ENCODE results near the gene PRR11. TPM values are rescaled to one million over a fixed set of nuclear protein-coding genes. Genes with fewer than 3 reads are reported as not detected.
"Not testable (repeated sequence)": the region's sequence is repeated elsewhere in the genome, so short reads cannot be mapped to it uniquely, and the experiment has no call there.

PRR11 gene
- total RNA-seq, 1 experiment from 2014 or later, result 77.8 TPM

- Histone ChIP-seq H3K4me1 (no peaks in the 10 kb centered on the region), H3K36me3 (peaks cover 48% of the 10 kb centered on the region), H3K27me3 (no peaks in the 10 kb centered on the region), H3K4me3 (no peak overlapping the region), H3K27ac (no peak overlapping the region), H3K9me3 (replicated peaks) (no peaks in the 10 kb centered on the region)
- DNase-seq, result no peak
Observed at GRCh38 chr17:59172436-59173004, 17.0 kb downstream of the PRR11 start.

DNA sequence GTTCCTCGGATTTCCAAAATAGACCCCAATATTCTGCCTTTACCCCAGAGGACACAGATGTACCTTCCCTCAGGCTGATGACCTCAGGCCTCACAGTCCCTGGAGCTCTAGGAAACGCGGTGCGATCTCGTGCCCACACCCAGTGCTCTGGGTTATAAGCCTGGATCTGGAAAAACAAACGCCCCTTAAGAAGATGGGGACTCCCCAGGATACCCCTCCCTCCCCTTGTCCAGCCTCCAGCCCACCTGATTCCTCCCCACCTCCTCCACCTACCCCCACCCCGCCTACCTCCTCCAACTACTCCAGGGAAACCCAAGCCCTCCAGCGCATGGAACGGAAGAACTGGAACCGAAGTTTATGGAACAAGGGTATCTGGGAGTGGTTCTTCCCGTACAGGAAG lies 19.1 kb downstream of the PRR11 start:
- Histone ChIP-seq H3K27me3 (no peaks in the 10 kb centered on the region), H3K27ac (no peak overlapping the region), H3K4me1 (no peaks in the 10 kb centered on the region), H3K36me3 (peaks cover 42% of the 10 kb centered on the region), H3K9me3 (replicated peaks) (no peaks in the 10 kb centered on the region), H3K4me3 (no peak overlapping the region)
- DNase-seq, result no peak

DNA sequence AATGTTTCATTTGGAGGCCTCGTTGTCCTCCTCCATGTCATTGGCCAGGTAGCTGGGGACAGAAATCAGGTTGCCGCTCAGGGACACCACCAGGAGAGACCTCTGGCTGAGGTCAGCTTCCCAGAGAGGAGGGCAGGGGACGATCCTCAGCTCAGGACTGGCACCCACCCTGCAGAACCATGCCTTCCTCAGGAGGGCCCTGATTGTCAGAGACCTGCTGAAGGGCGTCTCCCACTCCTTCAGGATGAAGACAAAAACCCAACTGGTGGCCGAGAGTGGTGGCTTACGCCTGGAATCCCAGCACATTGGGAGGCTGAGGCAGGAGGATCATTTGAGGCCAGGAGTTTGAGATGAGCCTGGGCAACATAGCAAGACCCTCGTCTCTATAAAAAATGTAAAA lies 19.5 kb downstream of the PRR11 start:
- Histone ChIP-seq H3K27me3 (no peaks in the 10 kb centered on the region), H3K4me1 (no peaks in the 10 kb centered on the region), H3K4me3 (no peak overlapping the region), H3K27ac (no peak overlapping the region), H3K36me3 (peaks cover 39% of the 10 kb centered on the region), H3K9me3 (replicated peaks) (no peaks in the 10 kb centered on the region)
- DNase-seq, result no peak

GRCh38 chr17:59178266-59178985 lies 22.9 kb downstream of the PRR11 start:
- no peak overlapping the region for H3K4me3 ChIP-seq
- H3K4me1 ChIP-seq, result no peaks in the 10 kb centered on the region
- peaks cover 8% of the 10 kb centered on the region for H3K36me3 ChIP-seq
- no peaks in the 10 kb centered on the region for H3K27me3 ChIP-seq
- DNase-seq, result no peak
- H3K27ac ChIP-seq, result no peak overlapping the region
- no peaks in the 10 kb centered on the region for H3K9me3 ChIP-seq (replicated peaks)

GRCh38 chr17:59179601-59180000 lies 24.1 kb downstream of the PRR11 start:
- H3K4me3 ChIP-seq; H3K27ac ChIP-seq; H3K9me3 ChIP-seq (replicated peaks); H3K36me3 ChIP-seq; DNase-seq; H3K4me1 ChIP-seq; H3K27me3 ChIP-seq: not testable (repeated sequence)

GRCh38 chr17:59180626-59181025 lies 25.1 kb downstream of the PRR11 start:
- no peak for DNase-seq
- no peak overlapping the region for H3K27ac ChIP-seq
- peaks cover 7% of the 10 kb centered on the region for H3K36me3 ChIP-seq
- H3K4me1 ChIP-seq, result no peaks in the 10 kb centered on the region
- no peaks in the 10 kb centered on the region for H3K9me3 ChIP-seq (replicated peaks)
- H3K4me3 ChIP-seq, result no peak overlapping the region
- H3K27me3 ChIP-seq, result no peaks in the 10 kb centered on the region

- no peak overlapping the region for H3K4me3 ChIP-seq
- no peaks in the 10 kb centered on the region for H3K27me3 ChIP-seq
- no peaks in the 10 kb centered on the region for H3K4me1 ChIP-seq
- H3K36me3 ChIP-seq, result peaks cover 13% of the 10 kb centered on the region
- no peak overlapping the region for H3K27ac ChIP-seq
- no peak for DNase-seq
- H3K9me3 ChIP-seq (replicated peaks), result no peaks in the 10 kb centered on the region
Observed at GRCh38 chr17:59181481-59181880, 25.9 kb downstream of the PRR11 start.

- Histone ChIP-seq H3K27me3 (no peaks in the 10 kb centered on the region), H3K4me1 (no peaks in the 10 kb centered on the region), H3K4me3 (no peak overlapping the region), H3K36me3 (peaks cover 30% of the 10 kb centered on the region), H3K9me3 (replicated peaks) (no peaks in the 10 kb centered on the region), H3K27ac (no peak overlapping the region)
- no peak for DNase-seq
Observed at GRCh38 chr17:59185997-59186396, 30.5 kb downstream of the PRR11 start.

GRCh38 chr17:59186850-59187249 lies 31.3 kb downstream of the PRR11 start:
- H3K9me3 ChIP-seq (replicated peaks), result no peaks in the 10 kb centered on the region
- H3K27ac ChIP-seq, result no peak overlapping the region
- DNase-seq, result no peak
- no peaks in the 10 kb centered on the region for H3K4me1 ChIP-seq
- H3K27me3 ChIP-seq, result no peaks in the 10 kb centered on the region
- H3K36me3 ChIP-seq, result peaks cover 35% of the 10 kb centered on the region
- H3K4me3 ChIP-seq, result no peak overlapping the region

DNA sequence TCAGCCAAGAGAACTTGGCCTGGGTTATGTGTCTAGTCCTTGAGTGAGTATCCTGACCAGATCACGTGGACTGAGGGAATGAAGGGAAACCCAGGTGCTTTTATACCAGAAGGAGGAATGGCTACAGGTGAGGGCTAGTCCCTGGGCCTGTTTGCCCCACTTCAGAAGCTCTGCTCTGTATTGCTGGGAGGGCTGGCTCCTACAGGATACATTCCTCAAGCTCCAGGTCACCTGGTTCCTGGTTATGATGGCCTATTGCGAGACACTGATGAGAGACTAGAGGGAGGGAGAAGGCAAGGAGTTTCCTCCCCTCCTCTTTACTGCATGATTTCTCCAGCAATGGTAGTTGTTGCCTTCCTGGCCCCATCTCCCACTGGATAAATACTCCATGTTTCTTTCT lies 35.3 kb downstream of the PRR11 start:
- no peak for DNase-seq
- H3K9me3 ChIP-seq (replicated peaks), result no peaks in the 10 kb centered on the region
- H3K36me3 ChIP-seq, result peaks cover 48% of the 10 kb centered on the region

DNA sequence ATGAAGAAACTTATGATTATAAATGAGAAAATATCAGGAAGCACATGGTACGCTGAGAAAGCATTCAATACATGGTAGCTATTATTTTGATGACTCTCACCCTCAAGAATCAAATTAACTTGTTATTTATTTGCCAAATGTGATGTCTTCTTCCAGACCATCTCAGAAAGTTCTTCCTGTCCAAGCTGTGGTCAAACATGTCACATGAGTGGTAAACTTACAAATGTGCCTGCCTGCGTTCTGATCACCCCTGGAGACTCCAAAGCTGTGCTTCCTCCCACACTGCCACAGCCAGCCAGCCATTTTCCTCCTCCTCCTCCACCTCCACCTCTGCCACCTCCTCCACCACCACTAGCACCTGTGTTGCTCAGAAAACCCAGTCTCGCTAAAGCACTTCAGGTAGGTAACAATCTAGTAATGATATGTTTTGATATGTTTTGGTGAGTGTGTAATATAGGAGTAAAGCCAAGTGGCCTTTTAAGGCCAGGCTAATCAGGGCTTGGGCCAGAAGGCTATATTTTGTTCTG lies 37.9 kb downstream of the PRR11 start:
- Histone ChIP-seq H3K36me3 (peaks cover 51% of the 10 kb centered on the region), H3K4me1 (no peaks in the 10 kb centered on the region), H3K4me3 (no peak overlapping the region), H3K27me3 (no peaks in the 10 kb centered on the region), H3K27ac (no peak overlapping the region), H3K9me3 (replicated peaks) (no peaks in the 10 kb centered on the region)
- DNase-seq, result no peak

More for the DNA sequence above, 35.3 kb downstream of the PRR11 start:
- H3K27ac ChIP-seq, result no peak overlapping the region
- H3K4me3 ChIP-seq, result no peak overlapping the region
- no peaks in the 10 kb centered on the region for H3K27me3 ChIP-seq
- H3K4me1 ChIP-seq, result no peaks in the 10 kb centered on the region

GRCh38 chr17:59199398-59199797 lies 43.9 kb downstream of the PRR11 start:
- Histone ChIP-seq H3K9me3 (replicated peaks) (no peaks in the 10 kb centered on the region), H3K4me3 (no peak overlapping the region), H3K4me1 (no peaks in the 10 kb centered on the region), H3K27me3 (no peaks in the 10 kb centered on the region), H3K27ac (no peak overlapping the region), H3K36me3 (peaks cover 68% of the 10 kb centered on the region)
- no peak for DNase-seq

DNA sequence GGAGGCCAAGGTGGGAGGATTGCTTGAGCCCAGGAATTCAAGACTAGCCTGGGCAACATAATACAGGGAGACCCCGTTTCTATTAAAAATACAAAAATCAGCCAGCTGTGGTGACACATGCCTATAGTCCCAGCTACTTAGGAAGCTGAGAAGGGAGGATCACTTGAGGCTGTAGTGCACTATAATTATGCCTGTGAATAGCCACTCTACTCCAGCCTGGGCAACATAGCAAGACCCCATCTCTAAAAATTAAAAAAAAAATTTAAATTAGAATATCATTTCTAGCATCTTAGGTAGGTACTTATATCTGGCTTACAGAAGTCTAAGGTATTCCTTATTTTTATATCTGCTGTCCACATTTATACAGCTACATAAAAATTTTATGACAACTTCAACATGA lies 46.8 kb downstream of the PRR11 start:
- Histone ChIP-seq H3K27me3 (no peaks in the 10 kb centered on the region), H3K36me3 (peaks cover 46% of the 10 kb centered on the region), H3K4me3 (no peak overlapping the region), H3K4me1 (no peaks in the 10 kb centered on the region), H3K9me3 (replicated peaks) (no peaks in the 10 kb centered on the region), H3K27ac (no peak overlapping the region)
- DNase-seq, result no peak

DNA sequence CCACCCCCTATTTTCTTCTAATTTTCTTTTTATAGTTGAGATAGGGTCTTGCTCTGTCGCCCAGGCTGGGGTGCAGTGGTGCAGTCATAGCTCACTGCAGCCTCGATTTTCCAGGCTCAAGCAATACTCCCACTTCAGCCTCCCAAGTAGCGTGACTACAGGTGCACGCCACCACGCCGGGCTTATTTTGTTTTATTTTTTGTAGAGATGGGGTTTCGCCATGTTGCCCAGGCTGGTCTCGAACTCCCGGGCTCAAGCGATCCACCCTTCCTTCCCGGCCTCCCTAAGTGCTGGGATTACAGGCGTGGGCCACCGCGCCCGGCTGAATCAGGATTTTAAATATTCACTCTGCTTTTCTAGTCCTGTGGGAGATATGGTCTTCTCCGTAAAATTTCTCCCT lies 63.8 kb downstream of the PRR11 start:
- H3K4me3 ChIP-seq, result no peak overlapping the region
- no peaks in the 10 kb centered on the region for H3K4me1 ChIP-seq
- no peak overlapping the region for H3K27ac ChIP-seq
- H3K9me3 ChIP-seq (replicated peaks), result no peaks in the 10 kb centered on the region
- no peak for DNase-seq
- no peaks in the 10 kb centered on the region for H3K27me3 ChIP-seq
- no peaks in the 10 kb centered on the region for H3K36me3 ChIP-seq

DNA sequence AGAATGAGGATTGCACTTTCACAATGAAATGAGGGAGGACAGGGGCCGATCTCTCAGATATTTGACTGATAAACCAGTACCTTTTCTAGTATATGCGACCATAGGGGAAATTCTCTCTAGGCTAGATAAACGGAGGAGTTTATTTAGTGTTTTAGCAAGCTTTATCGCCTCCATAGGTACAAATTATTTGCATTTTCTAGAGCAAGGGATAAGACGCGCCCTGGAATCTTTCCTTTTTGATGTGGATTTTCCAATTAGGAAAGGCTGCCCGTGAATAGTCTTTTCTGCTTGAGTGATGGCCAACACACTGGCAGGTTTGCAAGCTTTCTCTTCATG lies 64.4 kb downstream of the PRR11 start:
- peak overlapping the region; percentile 62 for H3K4me3 ChIP-seq
- no peaks in the 10 kb centered on the region for H3K4me1 ChIP-seq
- H3K27ac ChIP-seq, result no peak overlapping the region
- no peaks in the 10 kb centered on the region for H3K27me3 ChIP-seq
- no peaks in the 10 kb centered on the region for H3K9me3 ChIP-seq (replicated peaks)
- no peaks in the 10 kb centered on the region for H3K36me3 ChIP-seq
- no peak for DNase-seq

Measured in SJCRH30 (cell line).